Measurements from ENCODE around the gene FRMD3.

FRMD3 gene

DNA sequence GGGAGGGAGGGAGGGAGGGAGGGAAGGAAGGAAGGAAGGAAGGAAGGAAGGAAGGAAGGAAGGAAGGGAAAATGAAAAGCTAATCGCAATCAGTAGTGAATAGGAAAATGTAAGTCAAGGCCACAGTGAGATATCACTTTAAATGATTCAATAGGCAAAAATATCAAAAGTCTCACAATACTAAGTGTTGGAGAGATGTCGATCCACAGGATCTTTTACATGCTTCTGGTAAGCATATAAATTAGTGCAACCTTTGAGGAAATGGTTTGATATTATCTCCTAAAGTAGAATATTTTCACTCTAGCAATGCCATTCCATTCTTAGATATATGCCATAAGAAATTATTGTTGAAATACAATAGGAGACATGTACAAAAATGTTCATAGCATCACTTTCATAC, 58.4 kb downstream of the FRMD3 start:
- intact Hi-C loops (cut with DNase I): no loop called here
- DNase-seq: no peak

- intact Hi-C loops (cut with DNase I): no loop called here
These were observed 60.6 kb downstream of the FRMD3 start for GRCh38 chr9:83477571-83477970.

DNA sequence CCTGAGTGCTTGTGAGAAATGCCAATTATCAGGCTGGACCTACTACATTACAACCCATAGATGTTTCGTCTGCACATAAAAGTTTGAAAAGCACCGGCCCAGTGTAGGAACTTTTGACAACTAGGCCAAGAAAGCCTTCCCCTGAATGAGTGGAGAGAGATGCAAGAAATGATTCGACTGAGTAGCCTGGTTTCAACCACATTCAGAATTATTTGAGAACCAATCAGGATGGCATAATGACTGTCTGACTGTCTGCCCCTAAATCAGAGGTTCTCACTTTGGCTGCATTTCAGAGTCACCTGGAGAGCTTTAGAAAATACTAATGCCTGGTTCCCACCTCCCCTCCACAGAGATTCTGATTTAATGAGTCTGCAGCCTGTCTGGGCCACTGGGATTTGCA, 61.1 kb downstream of the FRMD3 start:
- DNase-seq: no peak
- intact Hi-C loops (cut with DNase I): no loop called here

More at GRCh38 chr9:83477571-83477970, 60.6 kb downstream of the FRMD3 start:
- no peak for DNase-seq

GRCh38 chr9:83476513-83476912, 61.7 kb downstream of the FRMD3 start:
- intact Hi-C loops (cut with DNase I): no loop called here
- no peak for DNase-seq

DNA sequence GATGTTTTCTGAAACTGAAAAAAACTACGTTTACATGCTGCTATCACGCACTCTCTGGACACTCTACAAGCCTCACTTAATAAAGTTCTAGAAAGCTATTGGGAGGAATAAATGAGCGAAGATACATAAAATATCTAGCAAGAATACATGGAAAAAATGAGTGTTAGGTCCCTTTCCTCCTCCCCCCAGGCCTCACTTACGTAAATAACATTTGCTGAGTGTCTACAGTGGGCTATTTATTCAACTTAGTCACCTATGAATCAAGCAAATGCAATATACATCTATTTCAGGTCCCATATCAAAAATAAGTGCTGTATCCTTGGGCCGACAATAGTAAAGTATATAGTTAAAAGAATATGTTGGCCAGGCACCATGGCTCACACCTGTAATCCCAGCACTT, 62.5 kb downstream of the FRMD3 start:
- intact Hi-C loops (cut with DNase I): no loop called here
- DNase-seq: no peak

DNA sequence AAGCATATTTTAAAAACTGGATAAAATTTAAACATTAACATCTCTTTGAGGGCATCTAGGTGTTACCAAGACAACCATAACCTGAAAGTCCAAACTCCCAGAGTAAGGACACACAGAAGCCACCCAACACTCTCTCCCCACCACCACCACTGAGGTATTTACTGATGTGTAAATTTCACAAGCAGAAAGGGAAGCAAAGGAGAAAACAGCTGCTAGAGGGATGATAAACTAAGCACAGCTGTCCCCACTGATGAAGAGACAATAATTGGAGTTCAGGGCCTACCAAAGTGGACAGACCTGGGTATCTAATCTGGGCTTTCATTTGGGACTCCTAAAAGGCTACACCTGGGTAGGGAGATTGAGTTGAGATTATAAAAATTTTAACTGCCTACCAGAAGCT, 63.6 kb downstream of the FRMD3 start:
- intact Hi-C loops (cut with DNase I): no loop called here
- no peak for DNase-seq

DNA sequence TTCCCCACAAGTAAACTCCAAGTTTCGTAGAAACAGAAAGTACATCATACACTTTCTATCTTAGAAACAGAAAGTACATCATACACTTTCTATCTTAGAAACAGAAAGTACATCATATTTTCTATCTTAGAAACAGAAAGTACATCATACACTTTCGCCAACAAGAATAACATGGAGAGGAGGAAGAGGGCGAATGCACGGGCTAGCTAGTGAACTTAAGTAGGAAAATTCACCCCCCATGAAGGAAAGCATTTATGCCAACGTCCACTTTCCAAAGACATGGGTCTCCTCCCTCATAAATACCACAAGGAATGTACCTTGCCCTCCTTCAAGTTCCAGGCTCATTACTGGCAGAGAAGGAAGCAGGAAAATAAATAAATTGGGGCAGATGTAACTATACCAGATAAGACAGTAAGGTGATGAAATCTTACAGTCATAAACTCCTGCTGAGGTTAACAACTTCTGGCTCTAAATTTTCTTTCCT, 64.7 kb downstream of the FRMD3 start:
- intact Hi-C loops (cut with DNase I): no loop called here
- no peak for DNase-seq

DNA sequence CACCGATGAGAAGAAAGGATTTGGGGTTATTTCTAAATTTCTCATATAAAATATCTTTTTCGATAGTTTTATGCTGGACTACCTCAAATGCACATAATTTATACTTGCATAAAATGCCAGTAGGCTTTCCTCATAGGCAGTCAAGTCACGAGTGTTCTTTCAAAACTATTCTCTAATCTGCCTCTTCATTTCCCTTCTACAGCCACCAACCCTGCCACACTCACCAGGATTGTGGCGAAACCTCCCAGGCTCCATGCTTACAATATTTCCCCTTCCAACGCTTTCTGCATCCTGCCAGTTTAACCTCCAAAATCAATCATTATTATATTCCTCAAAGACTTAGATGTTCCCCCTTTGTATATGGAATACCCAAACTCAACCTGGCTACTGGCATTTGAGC, 65.4 kb downstream of the FRMD3 start:
- no peak for DNase-seq
- intact Hi-C loops (cut with DNase I): no loop called here

GRCh38 chr9:83472221-83472665, 66.0 kb downstream of the FRMD3 start:
- no peak for DNase-seq
- intact Hi-C loops (cut with DNase I): no loop called here

DNA sequence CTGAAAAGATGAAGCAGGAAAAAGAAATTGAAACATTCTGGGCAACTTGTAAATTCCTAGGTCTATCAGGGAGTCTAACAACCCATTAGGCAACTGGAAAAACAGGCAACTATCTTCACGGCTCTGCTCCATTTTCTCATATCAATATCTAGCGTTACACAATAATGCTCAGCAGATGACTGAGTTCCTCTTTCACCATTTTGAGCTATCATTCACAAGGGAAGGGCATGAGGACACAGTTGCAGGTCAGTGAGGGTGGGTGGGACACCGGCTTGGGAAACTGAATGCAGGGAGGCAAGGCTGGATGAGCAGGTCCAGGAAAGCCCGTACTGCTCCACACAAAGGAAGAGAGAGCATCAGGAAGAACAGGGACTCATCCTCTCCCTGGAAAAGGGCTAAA, 67.0 kb downstream of the FRMD3 start:
- no peak for DNase-seq
- intact Hi-C loops (cut with DNase I): no loop called here

- intact Hi-C loops (cut with DNase I): no loop called here
- no peak for DNase-seq
These were observed 68.5 kb downstream of the FRMD3 start for GRCh38 chr9:83469722-83470121.

DNA sequence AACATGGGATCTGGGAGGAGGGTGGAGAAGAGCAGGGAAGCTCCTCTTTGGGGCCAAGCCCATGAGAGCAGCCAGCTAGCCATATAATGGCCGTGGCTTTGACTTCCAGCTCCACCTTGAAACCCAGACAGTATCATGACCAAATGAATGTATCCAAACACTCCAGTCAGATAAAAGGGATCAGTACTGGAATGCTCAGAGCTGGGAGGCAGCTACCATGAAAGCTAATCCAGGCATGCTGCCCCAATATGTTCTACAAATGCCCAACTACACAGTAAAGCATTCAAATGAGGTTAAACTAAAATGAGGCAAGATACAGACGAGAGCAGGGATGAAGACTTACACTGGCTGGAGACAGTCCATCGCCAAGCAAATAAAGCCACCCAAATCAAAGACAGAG, 69.4 kb downstream of the FRMD3 start:
- no peak for DNase-seq
- intact Hi-C loops (cut with DNase I): no loop called here

GRCh38 chr9:83466877-83467276, 71.3 kb downstream of the FRMD3 start:
- no peak for DNase-seq
- intact Hi-C loops (cut with DNase I): no loop called here

GRCh38 chr9:83466351-83466750, 71.8 kb downstream of the FRMD3 start:
- no peak for DNase-seq
- intact Hi-C loops (cut with DNase I): no loop called here

DNA sequence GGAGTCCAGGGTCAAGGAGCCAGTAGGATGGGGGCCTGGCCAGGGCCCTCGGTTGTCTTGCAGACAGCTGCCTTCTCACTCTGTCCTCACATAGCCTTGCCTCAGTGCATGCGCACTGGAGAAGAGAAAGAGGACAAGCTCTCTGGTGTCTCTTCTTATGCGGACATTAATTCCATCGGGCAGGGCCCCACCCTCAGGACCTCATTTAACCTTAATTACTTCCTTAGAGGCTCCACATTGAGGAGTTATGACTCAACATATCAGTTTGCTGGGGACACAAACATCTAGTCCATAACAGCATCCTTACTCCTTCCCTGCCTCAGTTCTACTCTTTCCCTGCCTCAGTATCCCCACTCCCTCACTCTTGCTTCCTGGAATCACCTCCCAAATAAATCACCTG, 78.4 kb downstream of the FRMD3 start:
- DNase-seq: no peak
- intact Hi-C loops (cut with DNase I): no loop called here

- no peak for DNase-seq
- intact Hi-C loops (cut with DNase I): no loop called here
These were observed 79.7 kb downstream of the FRMD3 start for GRCh38 chr9:83458530-83458929.

DNA sequence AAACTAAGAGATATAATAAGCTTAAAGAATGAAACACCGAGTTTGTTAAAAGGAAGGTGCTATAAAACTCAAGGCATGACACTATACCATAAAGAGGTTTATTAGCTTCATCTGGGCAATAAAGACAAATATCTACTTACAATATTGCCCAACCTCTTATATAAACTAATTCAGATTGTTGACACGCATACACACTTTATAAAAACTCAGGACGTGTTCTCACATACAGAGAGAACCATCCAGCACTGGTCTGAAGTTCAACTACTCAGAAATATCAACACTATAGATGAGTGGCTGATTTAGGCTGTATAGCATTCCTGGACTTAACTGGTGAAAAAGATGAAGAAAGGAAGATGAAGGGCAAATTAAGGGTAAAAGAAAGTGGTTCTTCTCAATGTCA, 81.2 kb downstream of the FRMD3 start:
- DNase-seq: no peak
- intact Hi-C loops (cut with DNase I): no loop called here

DNA sequence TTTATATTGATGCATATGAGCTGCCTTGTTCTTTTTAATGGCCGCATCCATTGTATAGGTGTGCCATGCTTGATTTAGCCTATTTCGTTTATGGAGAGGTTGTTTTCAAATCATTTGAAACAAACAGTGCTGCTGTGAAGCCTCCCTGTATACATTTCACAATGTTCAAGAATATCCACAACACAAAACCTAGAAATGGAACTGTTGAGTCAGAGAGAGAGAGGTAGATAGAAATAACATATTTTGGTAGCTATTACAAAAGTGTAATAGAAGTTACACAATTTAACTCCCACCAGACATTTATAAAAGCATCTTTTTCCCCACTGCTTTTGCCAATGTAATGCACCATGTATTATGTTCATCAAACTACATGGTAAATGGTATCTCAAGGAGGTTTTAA, 82.0 kb downstream of the FRMD3 start:
- no peak for DNase-seq
- intact Hi-C loops (cut with DNase I): no loop called here

DNA sequence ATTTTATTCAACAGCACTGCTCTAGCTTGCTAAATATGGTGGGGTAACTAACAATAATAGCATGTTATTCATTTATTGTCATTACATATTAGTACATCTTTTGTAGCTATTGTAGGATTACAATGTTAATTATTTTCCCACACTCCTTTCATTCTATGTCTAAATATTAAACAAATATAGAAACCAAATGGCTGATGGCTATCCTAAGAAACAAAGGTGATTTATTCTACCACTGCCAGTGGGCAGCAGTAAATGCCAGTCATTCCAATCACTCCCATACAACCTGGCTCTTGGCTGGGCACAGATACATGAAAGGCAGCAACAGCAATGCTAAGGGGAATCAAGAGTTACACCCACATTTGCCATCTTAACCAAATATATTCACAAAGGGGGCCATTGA, 84.1 kb downstream of the FRMD3 start:
- intact Hi-C loops (cut with DNase I): no loop called here
- DNase-seq: no peak

DNA sequence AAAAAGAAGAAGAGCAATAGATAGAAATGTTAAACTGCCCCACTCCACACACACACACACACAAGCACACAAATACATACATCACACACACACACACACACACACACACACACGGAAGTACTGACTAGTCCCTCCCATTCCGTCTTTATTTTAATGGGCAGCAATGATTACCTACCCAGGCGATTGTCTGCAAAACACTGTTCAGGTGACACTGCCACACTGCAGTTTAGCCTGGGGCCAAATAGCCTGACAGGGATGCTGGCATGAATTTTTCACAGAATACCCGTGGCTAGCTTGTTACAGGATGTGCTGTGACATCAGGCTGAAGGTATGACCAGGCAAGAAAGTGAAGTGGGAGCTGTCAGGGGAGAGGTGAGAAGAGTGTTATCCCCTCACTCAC, 86.9 kb downstream of the FRMD3 start:
- DNase-seq: no peak
- intact Hi-C loops (cut with DNase I): no loop called here

GRCh38 chr9:83449983-83450382, 88.2 kb downstream of the FRMD3 start:
- DNase-seq: no peak
- intact Hi-C loops (cut with DNase I): no loop called here

DNA sequence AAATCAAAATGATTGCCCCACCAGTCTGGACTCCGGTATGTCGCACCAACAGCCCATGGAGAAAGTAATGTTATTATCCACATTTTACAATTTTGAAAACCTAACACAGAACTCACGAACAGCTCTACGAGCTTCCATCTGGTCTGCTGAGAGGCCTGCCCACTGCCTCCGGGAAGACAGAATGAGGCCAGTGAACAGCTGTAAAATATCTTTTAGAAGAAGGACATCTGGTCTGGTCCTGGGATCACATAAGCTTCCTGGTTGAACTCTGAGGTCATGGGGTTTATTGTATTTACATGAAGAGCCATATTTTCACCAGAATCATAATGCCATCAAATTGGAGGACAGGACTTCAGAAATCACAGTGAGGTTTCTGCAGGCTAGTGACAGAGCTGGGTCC, 89.0 kb downstream of the FRMD3 start:
- DNase-seq: no peak
- intact Hi-C loops (cut with DNase I): no loop called here

Measured in head of caudate nucleus (tissue), 42 donors.